LNCAP (cell line): ENCODE measurements around the gene MCCD1.

ENCODE experiments used
- TF ChIP-seq, protein P1 (sequence below): fragments of 450-650 bp; IDR thresholded peaks from 2 replicates; pipeline ENCODE4 v1.5.1; 2017; ENCODE audit warnings: mild to moderate bottlenecking

The MCCD1 gene

DNA sequence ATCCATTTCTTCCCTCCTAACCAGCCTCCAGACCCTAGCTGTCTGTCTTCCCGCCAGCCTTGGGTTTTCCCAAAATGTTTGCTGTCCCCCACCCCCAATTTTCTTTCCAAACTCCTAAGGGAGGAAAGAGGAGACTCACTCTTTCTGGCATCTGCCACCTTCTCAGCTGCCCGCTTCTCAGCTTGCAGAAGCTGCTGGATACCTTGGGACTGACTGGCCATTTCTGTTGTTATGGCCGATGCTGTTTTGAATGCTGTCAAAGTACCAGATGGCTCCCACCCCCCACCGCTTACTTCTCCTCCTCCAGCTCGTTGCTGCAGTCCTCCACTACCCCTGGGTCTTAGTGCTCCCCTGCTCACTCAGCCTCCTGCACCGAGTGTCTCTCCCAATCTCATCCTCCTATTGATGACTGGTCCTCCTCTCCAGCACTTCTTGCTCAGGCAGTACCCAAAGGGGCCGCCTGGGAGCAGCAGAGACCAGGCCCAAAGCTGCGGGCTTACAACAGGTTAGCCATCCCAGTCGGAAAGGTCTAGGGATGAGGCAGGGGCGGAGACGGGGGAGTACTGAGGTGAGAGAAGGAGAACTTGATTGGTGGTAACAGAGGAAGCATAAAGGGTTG is 17.7 kb downstream of the MCCD1 start, which contains the start of gene ATP6V1G2:
TSS of gene ATP6V1G2 (minus strand) at position 270 of the 619 bp plus-strand sequence. CDS start at position 221, 49 bp downstream.
- TF ChIP-seq, protein P1, sequence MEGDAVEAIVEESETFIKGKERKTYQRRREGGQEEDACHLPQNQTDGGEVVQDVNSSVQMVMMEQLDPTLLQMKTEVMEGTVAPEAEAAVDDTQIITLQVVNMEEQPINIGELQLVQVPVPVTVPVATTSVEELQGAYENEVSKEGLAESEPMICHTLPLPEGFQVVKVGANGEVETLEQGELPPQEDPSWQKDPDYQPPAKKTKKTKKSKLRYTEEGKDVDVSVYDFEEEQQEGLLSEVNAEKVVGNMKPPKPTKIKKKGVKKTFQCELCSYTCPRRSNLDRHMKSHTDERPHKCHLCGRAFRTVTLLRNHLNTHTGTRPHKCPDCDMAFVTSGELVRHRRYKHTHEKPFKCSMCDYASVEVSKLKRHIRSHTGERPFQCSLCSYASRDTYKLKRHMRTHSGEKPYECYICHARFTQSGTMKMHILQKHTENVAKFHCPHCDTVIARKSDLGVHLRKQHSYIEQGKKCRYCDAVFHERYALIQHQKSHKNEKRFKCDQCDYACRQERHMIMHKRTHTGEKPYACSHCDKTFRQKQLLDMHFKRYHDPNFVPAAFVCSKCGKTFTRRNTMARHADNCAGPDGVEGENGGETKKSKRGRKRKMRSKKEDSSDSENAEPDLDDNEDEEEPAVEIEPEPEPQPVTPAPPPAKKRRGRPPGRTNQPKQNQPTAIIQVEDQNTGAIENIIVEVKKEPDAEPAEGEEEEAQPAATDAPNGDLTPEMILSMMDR, result peak; percentile 94

DNA sequence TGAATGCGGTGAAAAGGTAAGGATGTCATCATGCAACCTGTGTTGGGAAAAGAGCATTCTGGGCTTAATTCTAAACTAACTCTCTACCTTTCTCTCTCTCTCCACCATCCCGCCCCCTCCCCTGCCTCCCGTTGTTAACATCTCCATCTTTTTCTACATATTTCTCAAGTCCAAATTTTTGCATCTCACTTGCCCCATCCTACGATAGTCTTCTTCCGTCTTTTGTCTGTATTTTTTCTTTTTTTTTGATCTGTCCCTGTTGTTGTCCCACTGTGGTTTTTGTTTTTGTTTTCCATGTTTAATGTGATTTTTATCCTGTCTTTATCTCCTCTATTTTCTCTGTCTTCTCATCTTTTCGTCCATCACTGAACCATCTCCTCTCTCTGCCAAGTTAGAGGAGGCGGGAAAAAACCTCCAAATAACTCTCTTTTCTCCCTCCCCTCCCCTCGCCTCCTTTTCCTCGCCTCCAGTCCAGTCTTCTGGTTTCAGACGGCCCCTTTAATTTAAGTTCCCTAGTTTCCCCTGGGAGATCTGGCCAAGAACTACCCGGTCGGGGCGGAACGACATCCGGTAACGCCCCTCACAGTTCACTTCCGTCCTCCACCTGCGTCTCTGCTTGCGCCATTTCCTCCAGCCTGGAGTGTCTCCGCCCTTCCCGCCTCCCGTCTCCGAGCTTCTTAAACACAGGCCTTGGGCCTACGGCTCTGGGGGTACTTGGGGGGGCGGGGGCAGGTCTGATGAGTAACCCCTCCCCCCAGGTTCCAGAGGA is 18.4 kb downstream of the MCCD1 start, which contains the start of gene NFKBIL1:
TSS of gene NFKBIL1 (plus strand) at position 651 of the 769 bp plus-strand sequence. CDS start at position 738, 87 bp downstream.
- TF ChIP-seq, protein P1, result no peak

DNA sequence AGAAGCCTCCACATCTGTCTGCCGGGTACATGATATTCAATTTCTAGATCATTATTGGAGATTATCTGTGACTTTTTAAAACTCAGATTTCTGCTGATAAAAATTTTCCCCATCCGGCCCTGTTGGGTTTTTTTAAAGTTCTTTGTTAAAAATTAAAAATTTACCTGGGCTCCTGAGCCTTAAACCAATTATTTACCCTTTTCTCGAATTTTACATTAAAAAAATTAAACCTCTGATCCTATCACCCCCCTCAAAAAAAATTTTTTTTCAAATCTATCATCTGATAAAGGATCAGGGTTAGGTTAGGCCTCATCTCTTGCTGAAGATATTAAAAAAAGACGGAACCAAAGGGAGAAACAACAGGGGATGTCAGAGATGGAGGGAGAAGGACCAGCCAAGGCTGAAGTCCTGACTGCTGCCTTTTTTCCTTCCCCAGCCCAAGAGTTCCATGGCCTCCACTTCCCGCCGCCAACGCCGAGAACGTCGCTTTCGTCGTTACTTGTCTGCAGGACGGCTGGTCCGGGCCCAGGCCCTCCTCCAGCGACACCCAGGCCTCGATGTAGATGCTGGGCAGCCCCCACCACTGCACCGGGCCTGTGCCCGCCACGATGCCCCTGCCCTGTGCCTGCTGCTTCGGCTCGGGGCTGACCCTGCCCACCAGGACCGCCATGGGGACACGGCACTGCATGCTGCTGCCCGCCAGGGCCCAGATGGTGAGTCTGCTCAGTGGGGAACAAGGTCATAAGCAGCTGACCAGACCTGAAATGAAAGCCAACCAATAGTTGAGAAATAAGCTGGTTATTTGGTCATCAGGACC is 19.2 kb downstream of the MCCD1 start:
- TF ChIP-seq, protein P1, result no peak

DNA sequence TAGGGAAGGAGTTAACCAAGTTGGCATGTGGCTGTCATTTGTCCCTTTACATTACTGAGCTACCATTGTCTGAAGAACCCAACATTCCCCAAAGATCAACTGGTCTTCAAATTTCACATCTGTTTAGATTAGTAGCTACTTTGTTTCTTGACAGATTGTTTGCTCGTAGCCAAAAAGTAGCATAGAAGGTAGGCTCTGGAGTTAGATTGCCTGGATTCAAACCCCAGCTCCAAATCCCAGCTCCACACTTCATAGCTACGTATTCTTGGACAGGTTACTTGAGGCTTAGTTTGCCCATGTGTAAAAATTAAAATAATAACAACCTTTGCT is 19.7 kb downstream of the MCCD1 start:
- TF ChIP-seq, protein P1, result no peak

DNA sequence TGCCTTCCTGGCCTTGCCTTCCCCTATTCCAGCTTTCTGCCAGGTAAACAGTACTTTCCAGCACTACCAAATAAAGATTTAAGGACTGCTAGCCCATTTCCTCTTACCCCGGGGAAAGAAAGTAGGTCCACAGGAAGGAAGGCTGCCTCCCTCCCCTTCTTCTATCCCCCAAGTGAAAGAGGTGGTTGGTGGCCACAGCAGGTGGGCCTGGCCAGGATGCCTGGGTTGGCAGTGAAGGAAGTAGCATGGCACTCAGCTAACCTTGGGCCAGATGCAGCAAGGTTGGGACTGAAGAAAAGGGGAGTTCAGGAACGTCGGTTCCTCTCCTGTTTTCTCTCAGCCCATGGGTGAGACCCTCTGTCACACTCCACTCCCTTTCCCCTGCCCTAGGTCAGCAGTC is 27.5 kb downstream of the MCCD1 start:
- TF ChIP-seq, protein P1, result no peak

DNA sequence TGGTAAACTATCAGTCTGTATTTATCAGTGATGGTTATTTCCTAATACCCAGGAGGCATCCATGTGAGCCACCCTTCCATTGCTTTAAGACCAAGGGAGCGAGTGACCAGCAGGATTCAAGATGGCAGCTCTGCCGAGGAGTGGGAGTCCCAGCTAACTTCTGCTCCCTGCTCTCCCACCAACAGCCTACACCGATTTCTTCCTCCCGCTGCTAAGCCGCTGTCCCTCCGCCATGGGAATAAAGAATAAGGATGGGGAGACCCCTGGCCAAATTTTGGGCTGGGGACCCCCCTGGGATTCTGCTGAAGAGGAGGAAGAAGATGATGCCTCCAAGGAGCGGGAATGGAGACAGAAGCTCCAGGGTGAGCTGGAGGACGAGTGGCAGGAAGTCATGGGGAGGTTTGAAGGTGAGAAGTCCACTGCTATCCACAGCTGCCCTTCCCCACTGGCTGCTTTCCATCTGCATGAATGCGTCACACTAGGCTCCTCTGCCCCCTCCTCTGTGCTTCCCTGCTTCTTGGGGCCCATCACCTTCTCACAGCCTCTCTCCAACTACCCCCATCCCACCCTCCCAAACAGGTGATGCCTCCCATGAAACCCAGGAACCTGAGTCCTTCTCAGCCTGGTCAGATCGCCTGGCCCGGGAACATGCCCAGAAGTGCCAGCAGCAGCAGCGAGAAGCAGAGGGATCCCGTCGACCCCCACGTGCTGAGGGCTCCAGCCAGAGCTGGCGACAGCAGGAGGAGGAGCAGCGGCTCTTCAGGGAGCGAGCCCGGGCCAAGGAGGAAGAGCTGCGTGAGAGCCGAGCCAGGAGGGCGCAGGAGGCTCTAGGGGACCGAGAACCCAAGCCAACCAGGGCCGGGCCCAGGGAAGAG is 28.9 kb downstream of the MCCD1 start:
- TF ChIP-seq, protein P1, result no peak

DNA sequence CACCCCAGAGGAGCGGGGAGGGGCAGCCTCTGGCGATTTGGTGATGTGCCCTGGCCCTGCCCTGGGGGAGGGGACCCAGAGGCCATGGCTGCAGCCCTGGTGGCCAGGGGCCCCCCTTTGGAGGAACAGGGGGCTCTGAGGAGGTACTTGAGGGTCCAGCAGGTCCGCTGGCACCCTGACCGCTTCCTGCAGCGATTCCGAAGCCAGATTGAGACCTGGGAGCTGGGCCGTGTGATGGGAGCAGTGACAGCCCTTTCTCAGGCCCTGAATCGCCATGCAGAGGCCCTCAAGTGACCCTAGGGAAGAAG is 29.5 kb downstream of the MCCD1 start:
- TF ChIP-seq, protein P1, result no peak
